Body of pancreas (tissue), 4 donors: ENCODE results near the gene CMSS1.

Experiments
- CTCF ChIP-seq, 7 experiments: fragments of 450-650 bp in 4 of 7; fragments of 200-600 bp in 3 of 7; sonication (generic) in 3 of 7; IDR thresholded peaks; one replicate each; pipeline ENCODE4 v1.5.1; 2016 to 2019; ENCODE audit warnings: antibody characterized with exemption in 7 of 7
- POLR2A ChIP-seq, 3 donors: fragments of 450-650 bp; IDR thresholded peaks; one replicate each; pipeline ENCODE4 v1.6.1; 2016; ENCODE audit warnings: antibody characterized with exemption in 3 of 3, mild to moderate bottlenecking in 2 of 3

GRCh38 chr3:100088735-100089368 is 271.2 kb downstream of the CMSS1 start:
- no peak for TF ChIP-seq POLR2A (IDR thresholded peaks at IDR 0.05)
- TF ChIP-seq CTCF (IDR thresholded peaks at IDR 0.05), result no peak
